Mucosa of rectum (tissue), 2 donors: ENCODE measurements around the gene GABRA5.

Experiments used
- H3K27ac ChIP-seq, 2 donors: one replicate each; pipeline ENCODE4 v1.7.0; 2013; ENCODE audit warnings: inconsistent platforms in 2 of 2, low read depth in 2 of 2, low read length in 2 of 2
- H3K27me3 ChIP-seq, 2 donors: one replicate each; pipeline ENCODE4 v1.7.0; 2013; ENCODE audit warnings: low read length in 2 of 2; ENCODE audit not compliant: control insufficient read depth in 2 of 2, insufficient read depth in 2 of 2
- H3K36me3 ChIP-seq, 2 donors: one replicate each; pipeline ENCODE4 v1.7.0; 2013; ENCODE audit warnings: low read length in 2 of 2; ENCODE audit not compliant: control insufficient read depth in 2 of 2, insufficient read depth in 2 of 2
- H3K4me1 ChIP-seq, 2 donors: one replicate each; pipeline ENCODE4 v1.7.0; 2013; ENCODE audit warnings: low read length in 2 of 2, mild to moderate bottlenecking in 1 of 2; ENCODE audit not compliant: control insufficient read depth in 2 of 2, insufficient read depth in 2 of 2
- H3K4me3 ChIP-seq, 2 donors: one replicate each; pipeline ENCODE4 v1.7.0; 2013; ENCODE audit warnings: low read length in 2 of 2
- H3K9ac ChIP-seq, 2 donors: one replicate each; pipeline ENCODE4 v1.7.0; 2013; ENCODE audit warnings: low read length in 2 of 2, low read depth in 1 of 2, mild to moderate bottlenecking in 1 of 2
- H3K9me3 ChIP-seq, 2 donors: one replicate each; pipeline ENCODE4 v1.7.0; 2013; ENCODE audit warnings: low read length in 2 of 2; ENCODE audit not compliant: control insufficient read depth in 2 of 2
- donor health status: healthy.
- donor health status: Normal muscosa, but diverticular disease.

The GABRA5 gene

DNA sequence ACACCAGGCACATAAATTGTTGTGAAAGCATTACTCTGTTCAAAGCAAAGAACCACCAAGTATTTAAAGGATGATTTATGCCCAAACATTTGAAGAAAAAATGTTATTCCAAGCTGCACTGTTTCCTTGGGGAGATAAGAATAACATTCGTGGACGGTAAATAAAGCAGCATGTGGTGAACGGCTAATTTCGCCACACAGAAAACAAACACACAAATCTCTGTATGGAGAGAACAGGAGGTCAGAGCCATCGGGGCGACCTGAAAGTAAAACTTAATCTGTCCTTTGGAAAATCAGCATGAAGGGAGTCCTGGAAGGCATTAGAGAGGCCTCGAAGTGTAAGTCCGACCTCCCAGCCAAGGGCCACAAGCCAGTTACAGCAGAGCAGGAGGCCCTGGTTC, 77.0 kb downstream of the GABRA5 start:
- H3K9ac ChIP-seq, result no peak overlapping the region
- H3K36me3 ChIP-seq, result no peaks in the 10 kb centered on the region
- no peaks in the 10 kb centered on the region for H3K4me1 ChIP-seq
- H3K27ac ChIP-seq, result no peak overlapping the region
- H3K9me3 ChIP-seq, result peaks cover 0 to 3% of the 10 kb centered on the region in 2 donors
- H3K4me3 ChIP-seq, result no peak overlapping the region
- no peaks in the 10 kb centered on the region for H3K27me3 ChIP-seq

DNA sequence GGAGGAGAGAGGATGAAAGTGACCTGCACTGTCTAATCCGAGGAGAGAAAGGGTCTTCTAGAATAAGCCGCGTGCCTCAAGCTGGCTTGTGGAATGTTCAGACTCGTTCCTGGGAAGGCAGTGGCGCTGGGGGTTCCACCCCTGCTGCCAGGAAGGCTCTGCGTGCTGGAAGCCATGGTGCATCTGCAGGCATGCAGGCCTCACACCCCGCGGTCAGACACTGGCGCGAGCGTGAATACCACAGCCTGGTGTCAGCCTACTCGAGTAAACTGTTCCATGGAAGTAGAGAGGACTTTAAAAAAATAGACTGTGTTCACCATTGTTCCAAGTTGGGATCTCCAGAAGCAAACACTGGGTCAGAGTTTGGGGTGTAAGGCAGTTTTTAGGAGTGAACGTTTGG, 78.2 kb downstream of the GABRA5 start:
- Histone ChIP-seq H3K4me3 (no peak overlapping the region), H3K27me3 (no peaks in the 10 kb centered on the region), H3K9me3 (no peaks in the 10 kb centered on the region), H3K27ac (no peak overlapping the region), H3K4me1 (no peaks in the 10 kb centered on the region), H3K36me3 (no peaks in the 10 kb centered on the region), H3K9ac (no peak overlapping the region)

DNA sequence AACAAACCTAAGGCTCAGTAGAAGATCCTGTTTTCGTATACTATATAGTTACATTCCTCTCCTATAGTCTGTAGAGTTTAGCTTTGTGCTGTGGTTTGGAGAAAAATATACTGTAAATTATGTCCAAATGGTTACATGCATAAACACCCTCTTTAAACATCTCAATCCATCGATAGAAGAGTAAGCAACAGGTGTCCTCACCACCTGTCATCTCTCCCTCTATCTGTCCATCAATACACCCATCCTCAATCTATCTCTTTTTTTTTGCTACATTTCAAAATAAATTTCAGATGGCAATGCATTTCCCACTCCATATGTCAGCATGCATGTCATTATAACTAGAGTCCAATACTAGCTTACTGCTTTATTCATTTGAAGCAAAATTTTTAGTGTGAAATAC, 83.1 kb downstream of the GABRA5 start:
- Histone ChIP-seq H3K36me3 (no peaks in the 10 kb centered on the region), H3K9me3 (peaks cover 0 to 7% of the 10 kb centered on the region in 2 donors), H3K4me3 (no peak overlapping the region), H3K9ac (no peak overlapping the region), H3K4me1 (no peaks in the 10 kb centered on the region), H3K27me3 (no peaks in the 10 kb centered on the region), H3K27ac (no peak overlapping the region)

DNA sequence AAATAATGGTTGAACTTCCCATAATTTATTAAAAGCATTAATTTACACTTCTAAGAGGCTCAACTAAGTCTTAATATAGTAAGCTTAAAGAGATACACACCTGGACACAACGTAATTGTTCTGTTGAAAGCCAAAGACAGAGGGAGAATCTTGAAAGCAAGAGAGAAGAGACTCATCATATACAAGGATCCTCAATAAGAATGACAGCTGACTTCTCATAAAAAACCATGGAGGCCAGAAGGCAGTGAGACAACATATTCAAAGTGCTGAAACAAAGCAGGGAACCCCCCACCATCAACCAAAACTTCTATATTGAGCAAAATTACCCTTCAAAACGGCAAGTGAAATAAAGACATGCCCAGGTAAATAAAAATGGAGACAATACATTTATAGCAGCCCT, 87.5 kb downstream of the GABRA5 start:
- no peaks in the 10 kb centered on the region for H3K36me3 ChIP-seq
- no peak overlapping the region for H3K9ac ChIP-seq
- no peak overlapping the region for H3K27ac ChIP-seq
- H3K9me3 ChIP-seq, result peaks cover 0 to 7% of the 10 kb centered on the region in 2 donors
- no peaks in the 10 kb centered on the region for H3K4me1 ChIP-seq
- no peaks in the 10 kb centered on the region for H3K27me3 ChIP-seq
- H3K4me3 ChIP-seq, result no peak overlapping the region

- Histone ChIP-seq H3K4me1 (no peaks in the 10 kb centered on the region), H3K27ac (no peak overlapping the region), H3K9me3 (peaks cover 0 to 2% of the 10 kb centered on the region in 2 donors), H3K4me3 (no peak overlapping the region), H3K36me3 (no peaks in the 10 kb centered on the region), H3K27me3 (no peaks in the 10 kb centered on the region), H3K9ac (no peak overlapping the region)
These were observed 100.9 kb downstream of the GABRA5 start for GRCh38 chr15:26967719-26968269.

- Histone ChIP-seq H3K4me1 (no peaks in the 10 kb centered on the region), H3K9ac (no peak overlapping the region), H3K4me3 (no peak overlapping the region), H3K27me3 (no peaks in the 10 kb centered on the region), H3K36me3 (no peaks in the 10 kb centered on the region), H3K9me3 (peaks cover 0 to 2% of the 10 kb centered on the region in 2 donors), H3K27ac (no peak overlapping the region)
These were observed 101.9 kb downstream of the GABRA5 start for GRCh38 chr15:26968806-26969205.

DNA sequence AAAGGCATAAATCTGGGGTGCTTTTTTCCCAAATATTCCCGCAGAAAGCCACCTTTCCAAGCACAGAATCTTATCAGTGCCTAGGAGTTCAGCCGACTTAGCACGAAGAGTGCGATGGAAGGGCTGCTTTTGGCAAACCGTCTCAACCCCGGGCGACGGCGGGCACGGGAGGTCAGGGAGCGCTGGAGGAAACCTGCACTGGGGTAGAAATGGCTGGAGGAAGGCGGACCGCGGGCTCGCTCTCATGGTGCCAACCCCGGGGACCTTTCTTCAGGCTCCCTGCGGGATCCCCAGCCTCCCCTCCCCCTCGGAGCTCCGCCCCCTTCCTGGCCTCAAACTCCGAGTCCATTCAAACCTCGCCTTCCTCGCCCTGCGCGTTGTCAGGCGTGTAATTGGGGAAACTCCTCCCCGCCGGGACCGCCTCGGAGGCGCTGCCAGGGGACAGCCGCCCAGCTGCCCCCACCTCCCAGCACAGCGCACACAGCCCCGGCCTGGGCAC, 103.9 kb downstream of the GABRA5 start, which contains the start of gene GABRG3:
Gene GABRG3, plus strand, starts transcription at position 470 of the 499 bp plus-strand sequence.
- H3K27me3 ChIP-seq, result no peaks in the 10 kb centered on the region
- H3K9ac ChIP-seq, result no peak within 1 kb of the TSS

GRCh38 chr15:26971271-26972018, 104.6 kb downstream of the GABRA5 start:
- Histone ChIP-seq H3K27me3 (no peaks in the 10 kb centered on the region), H3K36me3 (no peaks in the 10 kb centered on the region), H3K9ac (no peak overlapping the region), H3K4me3 (no peak overlapping the region), H3K9me3 (no peaks in the 10 kb centered on the region), H3K27ac (no peak overlapping the region), H3K4me1 (no peaks in the 10 kb centered on the region)

More for the DNA sequence above, 103.9 kb downstream of the GABRA5 start, which contains the start of gene GABRG3:
- no peaks in the 10 kb centered on the region for H3K9me3 ChIP-seq
- no peak within 1 kb of the TSS for H3K27ac ChIP-seq
- H3K36me3 ChIP-seq, result no peaks in the 10 kb centered on the region
- H3K4me3 ChIP-seq, result no peak within 1 kb of the TSS
- H3K4me1 ChIP-seq, result no peaks in the 10 kb centered on the region

GRCh38 chr15:26972636-26973035, 105.8 kb downstream of the GABRA5 start:
- Histone ChIP-seq H3K36me3 (no peaks in the 10 kb centered on the region), H3K9ac (no peak overlapping the region), H3K9me3 (no peaks in the 10 kb centered on the region), H3K27me3 (no peaks in the 10 kb centered on the region), H3K4me1 (no peaks in the 10 kb centered on the region), H3K27ac (no peak overlapping the region), H3K4me3 (no peak overlapping the region)

DNA sequence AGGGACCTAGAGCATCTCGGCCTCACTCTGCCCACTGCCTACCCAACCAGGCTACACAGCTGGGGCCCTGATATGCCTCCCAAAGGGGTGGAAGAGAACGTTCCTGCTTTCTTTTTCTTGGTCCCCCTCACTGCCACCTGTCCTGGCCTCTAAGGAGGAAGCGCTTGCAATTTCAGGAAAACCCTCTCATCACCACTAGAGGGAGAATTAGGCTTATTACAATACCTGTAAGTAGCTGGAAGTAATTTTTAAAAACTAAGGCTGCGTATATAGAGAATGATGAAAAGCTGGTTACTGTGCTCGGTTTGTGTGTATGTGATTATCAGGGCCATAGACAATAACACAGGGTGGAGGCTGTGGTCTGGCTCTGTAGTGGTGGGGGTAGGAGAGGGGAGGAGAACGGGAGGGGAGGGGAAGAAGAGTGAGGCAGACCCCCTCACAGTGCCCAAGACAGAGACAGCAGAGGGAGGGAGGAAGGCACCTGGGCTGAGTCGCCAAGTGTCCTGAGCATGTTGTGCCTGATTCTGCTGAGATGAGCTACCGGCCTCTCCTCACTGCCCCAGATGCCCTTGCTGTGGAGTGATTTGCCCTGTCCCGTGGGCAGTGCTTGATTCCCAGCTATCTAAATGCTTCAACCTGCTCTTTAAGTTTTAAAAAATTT, 107.4 kb downstream of the GABRA5 start:
- no peaks in the 10 kb centered on the region for H3K36me3 ChIP-seq
- peaks cover 0 to 2% of the 10 kb centered on the region in 2 donors for H3K9me3 ChIP-seq
- no peak overlapping the region for H3K9ac ChIP-seq
- no peak overlapping the region for H3K27ac ChIP-seq
- no peaks in the 10 kb centered on the region for H3K4me1 ChIP-seq
- H3K4me3 ChIP-seq, result no peak overlapping the region
- H3K27me3 ChIP-seq, result no peaks in the 10 kb centered on the region
